HG03432 (cell line): Measurements from ENCODE around the gene ZBED2.

Source experiments
- ATAC-seq: cut with Tn5 transposase; IDR thresholded peaks from one replicate; pipeline ENCODE4 v1.9.1; 2021; ENCODE audit warnings: mild to moderate bottlenecking, moderate library complexity; ENCODE audit not compliant: unreplicated experiment

ZBED2 gene

GRCh38 chr3:111604119-111604518, 9.0 kb upstream of the ZBED2 start:
- peak; percentile 32 for ATAC-seq

DNA sequence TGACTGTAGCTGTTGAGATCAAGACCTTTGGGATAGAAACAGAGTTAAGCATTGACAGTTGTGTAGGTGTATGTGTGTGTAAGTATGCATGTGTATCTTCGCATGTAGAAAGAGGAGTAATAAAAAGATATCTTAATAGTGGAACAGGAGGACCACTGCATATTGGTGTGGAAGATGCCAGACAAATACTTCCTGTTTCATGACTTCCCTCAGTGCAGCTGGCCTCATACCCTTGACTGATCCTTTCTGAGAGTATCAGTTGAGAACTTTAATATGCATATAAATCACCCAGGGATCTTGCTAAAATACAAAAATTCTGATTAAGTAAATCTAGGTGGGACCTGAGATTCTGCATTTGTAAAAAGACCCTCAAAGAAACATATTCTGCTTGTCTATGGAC, 8.5 kb upstream of the ZBED2 start:
- peak; percentile 63 for ATAC-seq

- ATAC-seq: no peak
Observed at GRCh38 chr3:111601810-111602209, 6.7 kb upstream of the ZBED2 start.

DNA sequence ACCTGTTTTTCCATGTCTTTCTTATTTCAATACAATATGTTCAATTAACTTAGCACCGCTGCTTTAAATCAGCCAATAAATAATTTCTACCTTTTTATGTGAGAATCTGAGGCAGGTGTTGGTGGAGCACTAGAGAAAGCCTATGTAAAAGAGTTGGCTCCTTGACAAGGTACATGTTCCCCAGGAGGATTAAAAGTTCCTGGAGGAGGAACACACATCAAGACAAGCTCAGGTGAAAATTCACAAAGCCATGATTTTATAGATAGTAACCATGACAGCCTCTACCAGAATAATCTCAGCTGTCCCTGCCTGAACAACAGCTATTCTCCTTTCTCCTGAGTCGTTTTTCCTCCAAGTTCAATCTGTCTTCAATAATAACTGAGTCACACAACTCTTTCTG, 3.4 kb upstream of the ZBED2 start:
- ATAC-seq: no peak

DNA sequence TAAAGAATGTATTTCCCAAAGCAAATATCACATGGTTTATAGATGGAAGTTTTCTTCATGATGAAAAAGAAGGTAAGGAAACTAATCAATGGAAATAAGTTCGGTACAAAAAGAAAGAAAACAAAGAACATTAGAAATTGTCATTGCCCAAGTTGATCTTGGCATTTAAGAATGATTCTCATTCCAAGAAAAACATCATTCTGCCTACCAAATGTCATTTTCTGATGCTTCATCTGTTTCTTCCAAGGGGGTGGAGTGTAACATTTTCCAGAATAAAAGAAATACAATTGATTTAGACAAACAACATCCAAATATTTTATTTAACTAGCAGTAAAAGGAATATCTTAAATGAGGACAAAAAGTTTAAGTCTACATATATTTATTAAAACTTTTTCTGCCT, 3.0 kb upstream of the ZBED2 start:
- no peak for ATAC-seq

DNA sequence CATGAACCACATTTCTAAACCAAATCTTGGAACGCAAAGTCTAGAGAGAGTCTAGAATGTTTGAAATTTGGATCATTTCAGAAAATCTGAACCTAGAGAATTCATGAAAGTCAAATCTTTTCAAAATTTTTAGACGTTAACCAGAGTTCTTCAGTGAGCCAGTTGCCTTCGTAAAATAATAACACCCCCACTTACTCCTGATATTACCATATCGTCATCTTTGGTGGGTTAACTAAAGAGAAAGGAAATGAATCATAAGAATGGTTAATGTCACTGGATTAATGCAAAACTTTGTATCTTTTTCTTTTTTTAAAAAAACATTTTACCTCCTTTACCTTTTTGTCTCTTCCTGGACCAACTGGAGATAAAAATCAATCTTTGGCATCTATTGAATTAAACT, 1.2 kb upstream of the ZBED2 start:
- ATAC-seq: no peak

DNA sequence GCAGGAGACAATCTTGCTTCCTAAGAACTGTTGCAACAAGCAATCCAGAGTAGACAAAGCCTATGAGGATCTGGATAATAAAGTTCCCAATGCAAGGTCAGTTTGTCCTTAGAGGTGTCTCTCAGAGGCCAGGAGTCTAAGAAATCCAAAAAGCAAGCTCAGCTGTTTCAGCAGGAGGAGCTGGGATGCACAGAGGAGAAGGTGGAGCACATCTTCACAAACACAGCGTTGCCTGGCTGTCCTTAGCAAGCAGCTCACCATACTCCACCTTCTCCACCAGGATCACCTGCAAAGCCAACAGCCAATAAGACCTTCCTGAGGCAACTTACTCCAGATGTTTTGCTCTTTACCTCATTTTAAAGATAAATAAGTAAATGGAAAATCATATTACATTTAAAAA, 365 bp downstream of the ZBED2 start:
- ATAC-seq: peak; percentile 13

DNA sequence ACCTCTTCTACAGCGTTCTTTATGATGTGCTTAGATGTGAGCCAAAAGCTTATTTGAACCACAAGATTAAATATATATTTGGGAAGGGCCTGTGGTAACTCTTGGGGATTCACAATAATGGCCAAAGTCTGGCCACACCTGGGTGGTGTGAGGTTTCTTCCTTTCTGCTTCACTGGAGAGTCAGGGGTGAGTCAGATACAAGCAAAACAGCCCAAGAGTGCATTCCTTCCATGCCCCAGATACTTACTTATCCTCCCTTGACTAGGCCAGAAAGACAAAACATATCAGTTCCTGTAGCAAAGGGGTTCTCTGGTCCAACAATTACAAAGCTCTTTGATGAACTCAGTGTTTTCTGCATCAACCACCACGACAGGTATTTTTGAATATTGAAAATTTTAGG, 941 bp downstream of the ZBED2 start:
- ATAC-seq: peak; percentile 75

- ATAC-seq: peak; percentile 3
Observed at GRCh38 chr3:111593666-111594065, 1.5 kb downstream of the ZBED2 start.

DNA sequence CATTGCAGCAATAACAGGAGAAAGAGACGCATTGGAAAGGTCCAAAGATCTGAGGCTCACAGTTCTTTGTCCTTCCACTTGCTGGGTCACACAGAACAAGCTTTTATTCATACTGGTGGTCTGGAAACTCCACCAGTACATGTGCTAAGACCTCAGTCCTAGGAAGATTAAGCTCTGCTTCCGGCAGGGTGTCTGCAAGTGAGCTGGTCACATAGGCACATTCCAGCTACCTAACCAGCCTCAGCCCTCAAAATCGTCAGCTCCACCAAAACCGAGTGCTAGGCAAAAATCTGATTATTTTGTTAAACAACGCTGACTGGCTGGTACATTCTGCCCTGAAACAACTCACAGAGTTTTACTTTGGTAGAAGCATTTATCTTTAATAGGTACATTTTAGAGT, 2.2 kb downstream of the ZBED2 start:
- no peak for ATAC-seq

GRCh38 chr3:111592143-111592542, 3.0 kb downstream of the ZBED2 start:
- ATAC-seq: no peak

GRCh38 chr3:111591555-111591954, 3.6 kb downstream of the ZBED2 start:
- ATAC-seq: no peak

DNA sequence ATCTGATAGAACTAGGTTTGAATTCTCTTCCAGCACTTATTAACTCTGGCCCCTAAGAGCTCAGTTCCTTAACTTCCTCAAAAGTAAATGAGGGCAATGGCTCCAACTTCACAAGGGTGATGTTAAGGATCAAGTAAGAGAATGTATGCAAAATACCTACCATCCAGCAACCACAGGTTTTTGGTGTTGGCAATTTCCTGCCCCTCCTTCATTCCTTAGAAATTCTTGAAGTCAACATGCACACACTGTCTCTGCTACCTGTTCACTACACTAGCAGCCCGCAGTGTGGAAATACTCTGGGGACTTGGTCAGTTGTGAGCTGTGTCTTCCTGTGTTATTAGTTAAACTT, 5.0 kb downstream of the ZBED2 start:
- no peak for ATAC-seq

DNA sequence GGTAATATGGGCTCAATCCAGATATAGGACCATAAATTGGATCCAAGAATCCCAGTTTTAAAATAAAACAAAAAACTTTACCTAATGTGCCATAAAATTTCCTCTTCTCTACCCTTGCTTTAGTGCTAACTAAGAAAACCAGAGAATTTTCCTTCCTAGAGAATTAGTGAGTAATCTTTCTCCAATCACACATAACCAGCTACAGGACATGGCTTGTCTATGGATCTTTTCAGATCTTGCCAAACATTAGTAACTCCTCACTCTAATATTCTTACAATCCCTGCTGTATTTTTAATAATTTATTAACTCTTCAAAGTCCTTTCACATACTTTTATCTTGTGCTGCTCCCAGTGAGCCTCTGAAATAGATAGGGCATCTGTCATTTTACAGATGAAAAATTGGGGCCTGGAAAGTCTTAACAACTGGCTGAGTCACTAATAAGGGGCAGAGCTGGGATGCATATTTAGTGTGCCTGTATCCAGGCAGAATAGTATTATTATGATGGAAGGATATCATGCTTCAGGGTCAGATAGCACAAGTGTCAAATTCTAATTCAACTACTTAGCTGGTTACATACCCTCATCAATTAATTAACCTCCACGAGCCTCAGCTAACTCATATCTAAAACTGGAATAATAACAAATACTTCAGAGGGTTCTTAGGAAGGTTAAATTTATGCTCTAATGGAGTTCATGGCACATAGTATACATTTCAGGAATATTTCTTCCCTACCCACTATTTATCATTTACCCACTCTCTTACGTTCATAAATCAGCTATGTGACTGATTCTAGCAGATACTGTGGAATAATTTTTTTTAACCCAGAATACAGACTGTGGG, 5.6 kb downstream of the ZBED2 start:
- no peak for ATAC-seq

DNA sequence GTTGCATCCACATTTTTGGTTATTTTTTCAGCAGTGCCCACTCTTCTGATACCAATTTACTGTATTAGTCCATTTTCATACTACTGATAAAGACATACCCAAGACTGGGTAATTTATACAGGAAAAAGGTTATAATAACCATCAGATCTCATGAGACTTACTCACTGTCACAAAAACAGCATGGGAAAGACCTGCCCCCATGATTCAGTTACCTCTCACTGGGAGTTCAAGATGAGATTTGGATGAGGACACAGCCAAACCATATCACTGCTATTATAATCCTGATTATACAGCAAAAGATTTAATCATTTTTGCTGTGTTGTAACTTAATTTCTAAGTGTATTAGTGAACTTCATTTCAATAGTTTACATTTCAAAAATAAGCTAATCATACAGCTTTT, 6.6 kb downstream of the ZBED2 start:
- no peak for ATAC-seq

DNA sequence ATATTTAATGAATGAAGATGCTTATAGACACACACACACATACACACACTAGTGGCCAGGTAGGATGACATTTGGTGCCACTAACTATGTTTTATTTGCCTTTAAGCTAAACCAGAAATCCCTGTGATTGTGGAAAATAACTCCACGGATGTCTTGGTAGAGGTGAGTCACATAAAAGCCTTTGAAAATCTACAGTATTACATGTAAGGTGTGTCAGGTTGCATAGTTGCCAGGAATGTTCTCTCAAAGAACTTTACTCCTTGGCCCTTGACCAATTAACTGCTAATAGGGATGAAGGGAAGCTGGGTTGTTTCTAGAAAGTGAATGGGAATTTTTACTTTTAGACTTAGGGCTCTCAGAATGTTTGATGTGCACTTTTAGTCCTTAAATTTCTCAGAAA, 9.9 kb downstream of the ZBED2 start:
- no peak for ATAC-seq

DNA sequence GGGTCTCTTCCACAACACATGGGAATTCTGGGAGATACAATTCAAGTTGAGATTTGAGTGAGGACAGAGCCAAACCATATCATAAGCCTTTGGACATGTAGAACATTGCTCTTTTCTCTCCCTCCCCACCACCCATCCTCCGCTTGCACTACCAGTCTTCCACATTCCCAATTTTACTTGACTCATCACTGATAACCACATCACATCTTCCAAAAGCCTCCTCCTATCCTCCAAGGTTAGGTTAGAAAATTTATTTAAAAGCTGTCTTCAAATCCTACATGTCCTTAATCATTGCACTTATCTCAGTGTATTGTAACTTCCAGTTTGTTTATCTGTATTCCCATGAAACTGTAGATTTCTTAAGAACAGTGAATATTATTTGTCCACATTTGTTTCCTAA, 10.4 kb downstream of the ZBED2 start:
- ATAC-seq: no peak

- ATAC-seq: no peak
Observed at GRCh38 chr3:111582120-111582474, 13.0 kb downstream of the ZBED2 start.

DNA sequence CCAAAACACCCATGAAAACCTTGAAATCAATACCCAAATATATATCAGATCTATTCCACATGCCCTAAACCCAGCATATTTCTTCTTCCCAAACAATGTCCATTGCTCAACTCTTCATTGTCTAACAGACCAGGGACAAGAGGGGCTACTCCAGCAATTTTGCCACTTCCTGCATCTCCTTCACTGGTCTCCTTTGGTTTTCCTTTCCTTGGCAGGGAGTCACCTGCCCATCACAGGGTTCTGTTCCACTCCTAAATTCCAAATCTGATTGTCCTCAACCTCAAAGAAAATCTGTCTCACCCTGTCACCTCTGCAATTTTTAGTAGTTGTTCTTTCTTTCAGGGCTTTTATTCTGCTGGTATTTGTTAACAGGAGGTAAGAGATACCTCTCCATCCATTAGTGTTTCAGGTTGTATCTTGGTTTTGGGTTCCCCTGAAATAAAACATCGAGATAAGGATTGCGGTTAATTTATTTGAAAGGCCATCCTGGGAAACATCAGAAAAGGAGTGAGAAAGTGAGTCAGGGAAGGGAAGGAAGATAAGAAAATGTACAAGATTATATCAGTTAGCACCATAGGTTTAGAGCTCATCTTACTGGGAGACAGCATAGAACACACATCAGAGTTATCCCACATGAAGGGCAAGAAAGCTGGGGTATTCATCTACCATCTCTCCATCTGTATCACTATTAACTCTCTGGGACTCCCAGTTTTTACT, 13.6 kb downstream of the ZBED2 start:
- no peak for ATAC-seq

- ATAC-seq: no peak
Observed at GRCh38 chr3:111579495-111579894, 15.7 kb downstream of the ZBED2 start.

DNA sequence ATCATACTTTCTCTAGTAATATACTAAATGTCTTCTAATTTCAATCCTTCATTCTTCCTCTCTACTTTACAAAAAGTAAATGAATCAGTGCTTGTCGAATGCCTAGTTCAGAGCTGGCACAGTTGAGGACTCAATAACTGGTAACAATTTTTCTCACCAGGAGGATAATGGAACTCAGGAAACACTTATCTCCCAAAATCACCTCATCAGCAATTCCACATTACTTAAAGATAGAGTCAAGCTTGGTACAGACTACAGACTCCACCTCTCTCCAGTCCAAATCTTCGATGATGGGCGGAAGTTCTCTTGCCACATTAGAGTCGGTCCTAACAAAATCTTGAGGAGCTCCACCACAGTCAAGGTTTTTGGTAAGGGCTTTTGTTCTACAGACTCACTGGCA, 16.3 kb downstream of the ZBED2 start:
- no peak for ATAC-seq

GRCh38 chr3:111577798-111578685, 17.1 kb downstream of the ZBED2 start:
- peak; percentile 97 for ATAC-seq
